C4-2B (cell line): ENCODE results near the gene NRXN3.

Experiments
- ZFX ChIP-seq: fragments of 450-650 bp; IDR thresholded peaks from 2 replicates; pipeline ENCODE4 v1.6.1; 2017
- TF ChIP-seq, protein P1 (sequence below): fragments of 450-650 bp; conservative IDR thresholded peaks from 2 replicates; pipeline ENCODE4 v1.5.1; 2017; ENCODE audit warnings: mild to moderate bottlenecking

DNA sequence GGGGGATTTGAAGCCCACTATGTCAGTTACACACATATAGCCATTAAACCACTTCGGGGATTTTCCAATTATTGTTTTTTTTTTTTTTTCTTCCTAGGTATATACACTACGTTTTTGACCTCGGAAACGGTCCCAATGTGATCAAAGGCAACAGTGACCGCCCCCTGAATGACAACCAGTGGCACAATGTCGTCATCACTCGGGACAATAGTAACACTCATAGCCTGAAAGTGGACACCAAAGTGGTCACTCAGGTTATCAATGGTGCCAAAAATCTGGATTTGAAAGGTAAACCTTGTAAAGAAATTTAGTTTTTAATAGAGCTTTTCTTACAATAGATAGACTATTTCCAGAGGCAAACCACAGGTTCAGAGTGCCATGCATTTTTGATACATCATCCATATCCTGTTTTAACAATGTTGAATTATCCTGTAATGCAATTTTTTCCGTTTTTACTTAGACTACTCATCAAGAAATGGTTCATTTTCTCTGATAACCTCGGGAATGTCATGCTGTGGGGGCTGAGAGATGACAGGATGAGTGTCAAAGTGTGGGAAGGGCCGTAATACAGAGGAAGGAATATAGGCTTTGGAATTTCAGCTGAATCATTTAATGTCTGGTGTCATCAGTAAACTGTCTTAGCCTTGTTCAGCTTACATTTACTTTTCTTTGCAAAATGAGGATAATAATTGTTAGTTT is 797.1 kb downstream of the NRXN3 start:
- TF ChIP-seq, protein P1, sequence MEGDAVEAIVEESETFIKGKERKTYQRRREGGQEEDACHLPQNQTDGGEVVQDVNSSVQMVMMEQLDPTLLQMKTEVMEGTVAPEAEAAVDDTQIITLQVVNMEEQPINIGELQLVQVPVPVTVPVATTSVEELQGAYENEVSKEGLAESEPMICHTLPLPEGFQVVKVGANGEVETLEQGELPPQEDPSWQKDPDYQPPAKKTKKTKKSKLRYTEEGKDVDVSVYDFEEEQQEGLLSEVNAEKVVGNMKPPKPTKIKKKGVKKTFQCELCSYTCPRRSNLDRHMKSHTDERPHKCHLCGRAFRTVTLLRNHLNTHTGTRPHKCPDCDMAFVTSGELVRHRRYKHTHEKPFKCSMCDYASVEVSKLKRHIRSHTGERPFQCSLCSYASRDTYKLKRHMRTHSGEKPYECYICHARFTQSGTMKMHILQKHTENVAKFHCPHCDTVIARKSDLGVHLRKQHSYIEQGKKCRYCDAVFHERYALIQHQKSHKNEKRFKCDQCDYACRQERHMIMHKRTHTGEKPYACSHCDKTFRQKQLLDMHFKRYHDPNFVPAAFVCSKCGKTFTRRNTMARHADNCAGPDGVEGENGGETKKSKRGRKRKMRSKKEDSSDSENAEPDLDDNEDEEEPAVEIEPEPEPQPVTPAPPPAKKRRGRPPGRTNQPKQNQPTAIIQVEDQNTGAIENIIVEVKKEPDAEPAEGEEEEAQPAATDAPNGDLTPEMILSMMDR: no peak
- no peak for TF ChIP-seq ZFX
